ENCODE data around the gene DERL2.

GRCh38 chr17:5467416-5467815 is 18.6 kb downstream of the DERL2 start:
- TF ChIP-seq, protein P1, sequence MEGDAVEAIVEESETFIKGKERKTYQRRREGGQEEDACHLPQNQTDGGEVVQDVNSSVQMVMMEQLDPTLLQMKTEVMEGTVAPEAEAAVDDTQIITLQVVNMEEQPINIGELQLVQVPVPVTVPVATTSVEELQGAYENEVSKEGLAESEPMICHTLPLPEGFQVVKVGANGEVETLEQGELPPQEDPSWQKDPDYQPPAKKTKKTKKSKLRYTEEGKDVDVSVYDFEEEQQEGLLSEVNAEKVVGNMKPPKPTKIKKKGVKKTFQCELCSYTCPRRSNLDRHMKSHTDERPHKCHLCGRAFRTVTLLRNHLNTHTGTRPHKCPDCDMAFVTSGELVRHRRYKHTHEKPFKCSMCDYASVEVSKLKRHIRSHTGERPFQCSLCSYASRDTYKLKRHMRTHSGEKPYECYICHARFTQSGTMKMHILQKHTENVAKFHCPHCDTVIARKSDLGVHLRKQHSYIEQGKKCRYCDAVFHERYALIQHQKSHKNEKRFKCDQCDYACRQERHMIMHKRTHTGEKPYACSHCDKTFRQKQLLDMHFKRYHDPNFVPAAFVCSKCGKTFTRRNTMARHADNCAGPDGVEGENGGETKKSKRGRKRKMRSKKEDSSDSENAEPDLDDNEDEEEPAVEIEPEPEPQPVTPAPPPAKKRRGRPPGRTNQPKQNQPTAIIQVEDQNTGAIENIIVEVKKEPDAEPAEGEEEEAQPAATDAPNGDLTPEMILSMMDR (IDR thresholded peaks at IDR 0.05) = no peak
- TF ChIP-seq POLR2A (IDR thresholded peaks at IDR 0.05) = no peak
- no peak for TF ChIP-seq POLR2AphosphoS5 (IDR thresholded peaks at IDR 0.05; ENCODE audit: insufficient read depth in 1 of 2, low read depth in 1 of 2)
